H9 (cell line): ENCODE results near the gene MAD2L1. TPM values are rescaled to one million over a fixed set of nuclear protein-coding genes. Genes with fewer than 3 reads are reported as not detected.

Experiments used
- DNase-seq: peaks from one replicate; pipeline ENCODE4 v3.0.0-alpha.2; 2017
- H2AFZ ChIP-seq: one replicate; pipeline ENCODE4 v1.6.1; 2013; ENCODE audit warnings: mild to moderate bottlenecking, low read length, control low read depth, moderate library complexity
- H2AK5ac ChIP-seq: 2 replicates; pipeline ENCODE4 v1.6.1; 2013; ENCODE audit warnings: low read length, control low read depth, mixed read lengths; ENCODE audit not compliant: insufficient read length
- H2BK120ac ChIP-seq: one replicate; pipeline ENCODE4 v1.6.1; 2013; ENCODE audit warnings: low read depth, mild to moderate bottlenecking, low read length, control low read depth, inconsistent platforms; ENCODE audit not compliant: poor library complexity, severe bottlenecking
- H2BK12ac ChIP-seq: 2 replicates; pipeline ENCODE4 v1.6.1; 2013; ENCODE audit warnings: low read length, control low read depth, mixed read lengths, low read depth; ENCODE audit not compliant: insufficient read length
- H2BK15ac ChIP-seq: 2 replicates; pipeline ENCODE4 v1.6.1; 2013; ENCODE audit warnings: low read depth, low read length, control low read depth
- H2BK20ac ChIP-seq: one replicate; pipeline ENCODE4 v1.6.1; 2013; ENCODE audit warnings: low read depth, mild to moderate bottlenecking, low read length, control low read depth, inconsistent platforms; ENCODE audit not compliant: poor library complexity, severe bottlenecking
- H2BK5ac ChIP-seq: 2 replicates; pipeline ENCODE4 v1.6.1; 2013; ENCODE audit warnings: low read length, control low read depth, mixed read lengths; ENCODE audit not compliant: insufficient read length
- H3K14ac ChIP-seq: 2 replicates; pipeline ENCODE4 v1.6.1; 2013; ENCODE audit warnings: low read length, control low read depth; ENCODE audit not compliant: insufficient read depth
- H3K18ac ChIP-seq: 2 replicates; pipeline ENCODE4 v1.6.1; 2013; ENCODE audit warnings: low read depth, mild to moderate bottlenecking, mixed read lengths, low read length, control low read depth; ENCODE audit not compliant: insufficient read length
- H3K23ac ChIP-seq: 2 replicates; pipeline ENCODE4 v1.6.1; 2013; ENCODE audit warnings: low read length, control low read depth, mixed read lengths, low read depth; ENCODE audit not compliant: insufficient read length
- H3K23me2 ChIP-seq: 2 replicates; pipeline ENCODE4 v1.6.1; 2013; ENCODE audit warnings: low read depth, mild to moderate bottlenecking, mixed read lengths, low read length, control low read depth; ENCODE audit not compliant: insufficient read length, poor library complexity, severe bottlenecking
- H3K27ac ChIP-seq: 2 replicates; pipeline ENCODE4 v1.5.1; 2013; ENCODE audit warnings: low read length, control low read depth, mixed read lengths, low read depth; ENCODE audit not compliant: insufficient read length
- H3K27me3 ChIP-seq: 2 replicates; pipeline ENCODE4 v1.6.1; 2013; ENCODE audit warnings: low read length, control low read depth, inconsistent platforms; ENCODE audit not compliant: insufficient read depth
- H3K4ac ChIP-seq: 2 replicates; pipeline ENCODE4 v1.6.1; 2013; ENCODE audit warnings: low read depth, mild to moderate bottlenecking, control low read depth, inconsistent platforms, low read length, moderate library complexity
- H3K4me1 ChIP-seq: 2 replicates; pipeline ENCODE4 v1.6.1; 2013; ENCODE audit warnings: low read length, control low read depth, inconsistent platforms; ENCODE audit not compliant: insufficient read depth
- H3K4me2 ChIP-seq: 2 replicates; pipeline ENCODE4 v1.6.1; 2013; ENCODE audit warnings: low read length, control low read depth, mixed read lengths; ENCODE audit not compliant: insufficient read length, insufficient read depth
- H3K56ac ChIP-seq: 2 replicates; pipeline ENCODE4 v1.6.1; 2013; ENCODE audit warnings: low read depth, mild to moderate bottlenecking, mixed read lengths, low read length, control low read depth; ENCODE audit not compliant: insufficient read length
- H3K79me1 ChIP-seq: 2 replicates; pipeline ENCODE4 v1.6.1; 2013; ENCODE audit warnings: low read depth, mild to moderate bottlenecking, moderate library complexity, low read length, control low read depth, inconsistent platforms; ENCODE audit not compliant: insufficient read depth, poor library complexity, severe bottlenecking
- H3K79me2 ChIP-seq: 2 replicates; pipeline ENCODE4 v1.6.1; 2013; ENCODE audit warnings: low read length, control low read depth, inconsistent platforms; ENCODE audit not compliant: insufficient read depth
- H3K9ac ChIP-seq: 2 replicates; pipeline ENCODE4 v1.6.1; 2013; ENCODE audit warnings: low read length, control low read depth, mixed read lengths; ENCODE audit not compliant: insufficient read length; ENCODE audit errors: extremely low read depth
- H3K9me3 ChIP-seq: one replicate; pipeline ENCODE4 v1.6.1; 2013; ENCODE audit warnings: low read depth, low read length, inconsistent platforms; ENCODE audit not compliant: control insufficient read depth
- H3T11ph ChIP-seq: one replicate; pipeline ENCODE4 v1.6.1; 2013; ENCODE audit warnings: mild to moderate bottlenecking, low read length, control low read depth, inconsistent platforms
- H4K20me1 ChIP-seq: one replicate; pipeline ENCODE4 v1.6.1; 2013; ENCODE audit not compliant: control insufficient read depth, insufficient read length, insufficient read depth
- H4K5ac ChIP-seq: 2 replicates; pipeline ENCODE4 v1.6.1; 2013; ENCODE audit warnings: low read depth, mild to moderate bottlenecking, mixed read lengths, low read length, control low read depth; ENCODE audit not compliant: insufficient read length
- H4K8ac ChIP-seq: replicated peaks from 2 replicates; pipeline ENCODE4 v1.6.1; 2013; ENCODE audit warnings: low read length, control low read depth, mixed read lengths, low read depth; ENCODE audit not compliant: insufficient read length
- H4K91ac ChIP-seq: 2 replicates; pipeline ENCODE4 v1.6.1; 2013; ENCODE audit warnings: low read depth, mild to moderate bottlenecking, moderate library complexity, mixed read lengths, low read length, control low read depth; ENCODE audit not compliant: insufficient read length
- H3K27ac Mint-ChIP-seq, 3 experiments: 2 replicates in 2 of 3; 3 replicates in 1 of 3; pipeline ENCODE4 v1.8.0; 2020 to 2021; ENCODE audit warnings: mixed read lengths in 3 of 3, mild to moderate bottlenecking in 1 of 3, moderate library complexity in 1 of 3
- H3K27me3 Mint-ChIP-seq: 2 replicates; pipeline ENCODE4 v1.8.0; 2021; ENCODE audit warnings: low read depth, mild to moderate bottlenecking, moderate library complexity, mixed read lengths
- H3K36me3 Mint-ChIP-seq, 3 experiments: 2 replicates in 2 of 3; 3 replicates in 1 of 3; pipeline ENCODE4 v1.8.0; 2020 to 2021; ENCODE audit warnings: low read depth in 3 of 3, mixed read lengths in 3 of 3; ENCODE audit not compliant: insufficient read depth in 1 of 3
- H3K4me1 Mint-ChIP-seq, 2 experiments: 2 replicates each; pipeline ENCODE4 v1.8.0; 2020; ENCODE audit warnings: mixed read lengths in 2 of 2
- H3K4me3 Mint-ChIP-seq, 2 experiments: 2 replicates in 1 of 2; 3 replicates in 1 of 2; pipeline ENCODE4 v1.8.0; 2020 to 2021; ENCODE audit warnings: mild to moderate bottlenecking in 2 of 2, mixed read lengths in 2 of 2, moderate library complexity in 1 of 2
- H3K9me3 Mint-ChIP-seq, 2 experiments: 2 replicates in 1 of 2; 3 replicates in 1 of 2; pipeline ENCODE4 v1.8.0; 2020; ENCODE audit warnings: mild to moderate bottlenecking in 2 of 2, mixed read lengths in 2 of 2, moderate library complexity in 1 of 2
- total RNA-seq: library from RNA; stranded (reverse); gene quantifications from 2 replicates; pipeline ENCODE4 v1.2.1, GENCODE V29; 2021
- TF ChIP-seq, protein P1 (sequence below): fragments of 200-600 bp; sonication (generic); conservative IDR thresholded peaks from 3 replicates; pipeline ENCODE4 v1.8.0; 2021; ENCODE audit warnings: antibody characterized with exemption, mild to moderate bottlenecking

Gene MAD2L1
- total RNA-seq, 1 experiment from 2014 or later: 87.2 TPM

- Histone ChIP-seq H3K4ac (no peak overlapping the region), H4K91ac (no peak overlapping the region), H3K27ac (no peak overlapping the region), H2BK12ac (no peak overlapping the region), H4K20me1 (no peaks in the 10 kb centered on the region), H3K18ac (no peak overlapping the region), H3K9ac (no peak overlapping the region), H3K4me1 (no peaks in the 10 kb centered on the region), H2BK5ac (no peak overlapping the region), H3K56ac (no peak overlapping the region), H2BK20ac (no peak overlapping the region), H3K23ac (no peak overlapping the region), H2AK5ac (no peak overlapping the region), H2BK15ac (no peak overlapping the region), H2BK120ac (no peak overlapping the region), H3T11ph (no peak overlapping the region), H3K79me1 (no peaks in the 10 kb centered on the region), H3K9me3 (no peaks in the 10 kb centered on the region), H3K23me2 (no peaks in the 10 kb centered on the region), H3K14ac (no peak overlapping the region), H3K4me2 (no peak overlapping the region), H3K27me3 (no peaks in the 10 kb centered on the region), H3K79me2 (no peaks in the 10 kb centered on the region), H4K5ac (no peak overlapping the region), H4K8ac (no peak overlapping the region), H2AFZ (no peak overlapping the region)
- no peak for DNase-seq
- no peaks in the 10 kb centered on the region for H3K36me3 Mint-ChIP-seq
- TF ChIP-seq, protein P1, sequence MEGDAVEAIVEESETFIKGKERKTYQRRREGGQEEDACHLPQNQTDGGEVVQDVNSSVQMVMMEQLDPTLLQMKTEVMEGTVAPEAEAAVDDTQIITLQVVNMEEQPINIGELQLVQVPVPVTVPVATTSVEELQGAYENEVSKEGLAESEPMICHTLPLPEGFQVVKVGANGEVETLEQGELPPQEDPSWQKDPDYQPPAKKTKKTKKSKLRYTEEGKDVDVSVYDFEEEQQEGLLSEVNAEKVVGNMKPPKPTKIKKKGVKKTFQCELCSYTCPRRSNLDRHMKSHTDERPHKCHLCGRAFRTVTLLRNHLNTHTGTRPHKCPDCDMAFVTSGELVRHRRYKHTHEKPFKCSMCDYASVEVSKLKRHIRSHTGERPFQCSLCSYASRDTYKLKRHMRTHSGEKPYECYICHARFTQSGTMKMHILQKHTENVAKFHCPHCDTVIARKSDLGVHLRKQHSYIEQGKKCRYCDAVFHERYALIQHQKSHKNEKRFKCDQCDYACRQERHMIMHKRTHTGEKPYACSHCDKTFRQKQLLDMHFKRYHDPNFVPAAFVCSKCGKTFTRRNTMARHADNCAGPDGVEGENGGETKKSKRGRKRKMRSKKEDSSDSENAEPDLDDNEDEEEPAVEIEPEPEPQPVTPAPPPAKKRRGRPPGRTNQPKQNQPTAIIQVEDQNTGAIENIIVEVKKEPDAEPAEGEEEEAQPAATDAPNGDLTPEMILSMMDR: no peak
- no peak overlapping the region for H3K27ac Mint-ChIP-seq
- H3K4me3 Mint-ChIP-seq: no peak overlapping the region
- no peaks in the 10 kb centered on the region for H3K9me3 Mint-ChIP-seq
- H3K4me1 Mint-ChIP-seq: no peaks in the 10 kb centered on the region
- no peaks in the 10 kb centered on the region for H3K27me3 Mint-ChIP-seq
Observed at GRCh38 chr4:120109406-120109805, 42.8 kb upstream of the MAD2L1 start.
